ENCODE data around the gene ARSA.
A peak's percentile ranks its signal among the peaks of the same experiment; 100 is the strongest.
"Not testable (repeated sequence)": the region's sequence is repeated elsewhere in the genome, so short reads cannot be mapped to it uniquely, and the experiment has no call there.

ARSA gene

GRCh38 chr22:50627642-50628542, at the start of gene ARSA:
Gene ARSA, minus strand, starts transcription at chr22:50628152. Its CDS starts 373 bp downstream, at chr22:50627779.
- peak; percentile 75 for DNase-seq

- no peak for DNase-seq
These were observed 48.9 kb upstream of the ARSA start for GRCh38 chr22:50676661-50677492.

GRCh38 chr22:50676180-50676636, 48.3 kb upstream of the ARSA start:
- no peak for DNase-seq

GRCh38 chr22:50675553-50676179, 47.7 kb upstream of the ARSA start:
- DNase-seq = no peak

- no peak for DNase-seq
These were observed 46.9 kb upstream of the ARSA start for GRCh38 chr22:50674606-50675552.

- no peak for DNase-seq
These were observed 46.2 kb upstream of the ARSA start for GRCh38 chr22:50674130-50674500.

- no peak for DNase-seq
These were observed 45.5 kb upstream of the ARSA start for GRCh38 chr22:50673231-50674129.

- no peak for DNase-seq
These were observed 44.7 kb upstream of the ARSA start, which contains the start of gene SHANK3 for GRCh38 chr22:50672471-50673230. Gene SHANK3, plus strand, starts transcription at chr22:50672823.

- no peak for DNase-seq
These were observed 44.1 kb upstream of the ARSA start for GRCh38 chr22:50672041-50672440.

GRCh38 chr22:50671641-50672040, 43.7 kb upstream of the ARSA start:
- DNase-seq = no peak

- DNase-seq = no peak
These were observed 43.1 kb upstream of the ARSA start for GRCh38 chr22:50670914-50671538.

GRCh38 chr22:50670513-50670912, 42.6 kb upstream of the ARSA start:
- no peak for DNase-seq

GRCh38 chr22:50665738-50666137, 37.8 kb upstream of the ARSA start:
- no peak for DNase-seq

GRCh38 chr22:50665212-50665611, 37.3 kb upstream of the ARSA start:
- no peak for DNase-seq

- DNase-seq = no peak
These were observed 32.4 kb upstream of the ARSA start for GRCh38 chr22:50660306-50660705.

GRCh38 chr22:50659711-50660110, 31.8 kb upstream of the ARSA start:
- DNase-seq = not testable (repeated sequence)

GRCh38 chr22:50657925-50658324, 30.0 kb upstream of the ARSA start:
- DNase-seq = no peak

GRCh38 chr22:50656122-50657070, 28.4 kb upstream of the ARSA start:
- DNase-seq = no peak

All from stimulated activated naive CD4-positive, alpha-beta T cell treated with Interleukin-2 at 50 U/mL for 16 hours (primary cell).